ENCODE measurements around the gene VWA3B. TPM values are rescaled to one million over a fixed set of nuclear protein-coding genes. Genes with fewer than 3 reads are reported as not detected.

VWA3B gene
- total RNA-seq, 1 experiment from 2014 or later, result not detected

DNA sequence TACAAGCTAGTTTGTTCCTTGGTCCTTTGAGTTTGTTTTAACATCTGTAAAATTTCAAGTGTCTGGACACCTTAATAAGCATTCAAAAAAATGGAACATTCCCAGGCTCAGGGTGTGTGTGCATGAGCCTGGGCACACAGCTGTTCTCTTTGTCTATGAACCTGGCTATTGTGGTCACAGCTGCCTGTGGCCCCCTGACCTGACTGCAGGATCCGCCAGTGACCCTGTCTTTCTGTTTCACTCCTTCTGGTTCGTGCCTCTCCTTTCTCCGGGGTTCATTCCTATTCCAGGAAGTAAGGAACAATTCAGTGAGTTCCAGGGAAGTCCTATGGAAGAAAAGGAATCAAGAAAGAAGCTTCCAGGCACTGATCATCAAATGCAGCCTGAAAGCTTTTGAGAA, 35.6 kb downstream of the VWA3B start:
- intact Hi-C loops (cut with micrococcal nuclease; ENCODE audit: unreplicated experiment), result no loop called here

DNA sequence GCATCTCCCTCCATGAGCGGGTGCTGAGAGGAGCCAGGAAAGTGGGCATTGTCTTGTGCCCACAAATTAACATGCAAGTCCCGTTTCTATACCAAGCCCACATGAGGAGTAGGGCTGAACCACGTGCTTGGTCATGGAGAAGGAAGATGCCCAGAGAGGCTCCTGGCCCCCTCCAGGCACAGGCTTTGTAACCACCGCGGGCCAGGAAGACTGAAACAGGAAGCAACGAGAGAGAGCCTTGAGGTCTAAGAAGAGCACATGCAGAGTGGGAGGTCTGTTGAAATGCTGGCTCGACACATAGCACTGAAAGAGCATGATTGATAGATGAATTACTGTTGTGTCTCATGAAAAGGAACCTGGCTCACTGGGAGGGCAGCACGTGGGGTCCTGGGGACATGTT, 36.3 kb downstream of the VWA3B start:
- H3K4me3 ChIP-seq (ENCODE audit: low read depth, low read length, poor library complexity, severe bottlenecking), result no peak overlapping the region
- CTCF ChIA-PET, result no interaction called here

More for the DNA sequence above, 35.6 kb downstream of the VWA3B start:
- H3K27ac ChIP-seq (ENCODE audit: low read depth, low read length, poor library complexity, severe bottlenecking), result no peak overlapping the region
- H3K4me3 ChIP-seq (ENCODE audit: low read depth, low read length, poor library complexity, severe bottlenecking), result no peak overlapping the region
- no TSS peak for BruUV-seq (replicated peaks)
- no peaks in the 10 kb centered on the region for H3K4me1 ChIP-seq (ENCODE audit: insufficient read depth, low read length, poor library complexity, severe bottlenecking)
- H3K36me3 ChIP-seq (ENCODE audit: insufficient read depth, low read length, poor library complexity, severe bottlenecking), result no peaks in the 10 kb centered on the region
- H3K27me3 ChIP-seq (replicated peaks; ENCODE audit: insufficient read depth, low read depth, low read length, poor library complexity), result peaks cover 62% of the 10 kb centered on the region
- CTCF ChIA-PET, result no interaction called here
- POLR2A ChIA-PET (ENCODE audit: low non-redundant PET), result no interaction called here
- no peak for DNase-seq (ENCODE audit: low spot score)
- TF ChIP-seq EZH2 (IDR thresholded peaks at IDR 0.05; ENCODE audit: borderline replicate concordance, low read depth, low read length, poor library complexity, severe bottlenecking), result no peak
- TF ChIP-seq CTCF (conservative IDR thresholded peaks at IDR 0.05; ENCODE audit: low read depth, low read length), result no peak
- H3K9me3 ChIP-seq (ENCODE audit: low read depth, low read length, poor library complexity, severe bottlenecking), result no peaks in the 10 kb centered on the region

GRCh38 chr2:98126061-98126460, 39.1 kb downstream of the VWA3B start:
- intact Hi-C loops (cut with micrococcal nuclease; ENCODE audit: unreplicated experiment), result no loop called here
- H3K4me3 ChIP-seq (ENCODE audit: low read depth, low read length, poor library complexity, severe bottlenecking), result no peak overlapping the region
- no TSS peak for BruUV-seq (replicated peaks)
- TF ChIP-seq EZH2 (IDR thresholded peaks at IDR 0.05; ENCODE audit: borderline replicate concordance, low read depth, low read length, poor library complexity, severe bottlenecking) (no peak), CTCF (conservative IDR thresholded peaks at IDR 0.05; ENCODE audit: low read depth, low read length) (no peak)
- ChIA-PET CTCF (no interaction called here), POLR2A (ENCODE audit: low non-redundant PET) (no interaction called here)
- no peak overlapping the region for H3K27ac ChIP-seq (ENCODE audit: low read depth, low read length, poor library complexity, severe bottlenecking)
- no peaks in the 10 kb centered on the region for H3K36me3 ChIP-seq (ENCODE audit: insufficient read depth, low read length, poor library complexity, severe bottlenecking)
- H3K4me1 ChIP-seq (ENCODE audit: insufficient read depth, low read length, poor library complexity, severe bottlenecking), result no peaks in the 10 kb centered on the region
- no peaks in the 10 kb centered on the region for H3K9me3 ChIP-seq (ENCODE audit: low read depth, low read length, poor library complexity, severe bottlenecking)
- H3K27me3 ChIP-seq (replicated peaks; ENCODE audit: insufficient read depth, low read depth, low read length, poor library complexity), result peaks cover 40% of the 10 kb centered on the region
- no peak for DNase-seq (ENCODE audit: low spot score)

More for the DNA sequence above, 36.3 kb downstream of the VWA3B start:
- no peak overlapping the region for H3K27ac ChIP-seq (ENCODE audit: low read depth, low read length, poor library complexity, severe bottlenecking)
- peaks cover 62% of the 10 kb centered on the region for H3K27me3 ChIP-seq (replicated peaks; ENCODE audit: insufficient read depth, low read depth, low read length, poor library complexity)
- no peak for DNase-seq (ENCODE audit: low spot score)
- H3K4me1 ChIP-seq (ENCODE audit: insufficient read depth, low read length, poor library complexity, severe bottlenecking), result no peaks in the 10 kb centered on the region
- no TSS peak for BruUV-seq (replicated peaks)
- intact Hi-C loops (cut with micrococcal nuclease; ENCODE audit: unreplicated experiment), result no loop called here
- POLR2A ChIA-PET (ENCODE audit: low non-redundant PET), result no interaction called here
- no peaks in the 10 kb centered on the region for H3K9me3 ChIP-seq (ENCODE audit: low read depth, low read length, poor library complexity, severe bottlenecking)
- H3K36me3 ChIP-seq (ENCODE audit: insufficient read depth, low read length, poor library complexity, severe bottlenecking), result no peaks in the 10 kb centered on the region
- TF ChIP-seq CTCF (conservative IDR thresholded peaks at IDR 0.05; ENCODE audit: low read depth, low read length) (no peak), EZH2 (IDR thresholded peaks at IDR 0.05; ENCODE audit: borderline replicate concordance, low read depth, low read length, poor library complexity, severe bottlenecking) (no peak)

Measured in A673 (cell line).